ENCODE data around the gene NUDT16L1.

- TF ChIP-seq, protein P1, sequence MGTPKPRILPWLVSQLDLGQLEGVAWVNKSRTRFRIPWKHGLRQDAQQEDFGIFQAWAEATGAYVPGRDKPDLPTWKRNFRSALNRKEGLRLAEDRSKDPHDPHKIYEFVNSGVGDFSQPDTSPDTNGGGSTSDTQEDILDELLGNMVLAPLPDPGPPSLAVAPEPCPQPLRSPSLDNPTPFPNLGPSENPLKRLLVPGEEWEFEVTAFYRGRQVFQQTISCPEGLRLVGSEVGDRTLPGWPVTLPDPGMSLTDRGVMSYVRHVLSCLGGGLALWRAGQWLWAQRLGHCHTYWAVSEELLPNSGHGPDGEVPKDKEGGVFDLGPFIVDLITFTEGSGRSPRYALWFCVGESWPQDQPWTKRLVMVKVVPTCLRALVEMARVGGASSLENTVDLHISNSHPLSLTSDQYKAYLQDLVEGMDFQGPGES (IDR thresholded peaks at IDR 0.05; ENCODE audit: low read depth, low read length): no peak
- TF ChIP-seq EP300 (IDR thresholded peaks at IDR 0.05; ENCODE audit: borderline replicate concordance in 1 of 2, low read depth in 1 of 2, low read length in 1 of 2): no peak
- TF ChIP-seq ELF1 (IDR thresholded peaks at IDR 0.05): no peak
- no peak for TF ChIP-seq CTCF (IDR thresholded peaks at IDR 0.05)
- TF ChIP-seq RFX5 (IDR thresholded peaks at IDR 0.05; ENCODE audit: low read length): no peak
- no peak for TF ChIP-seq USF2 (IDR thresholded peaks at IDR 0.05; ENCODE audit: borderline replicate concordance, low read depth, low read length)
- TF ChIP-seq POLR2AphosphoS5 (IDR thresholded peaks at IDR 0.05; ENCODE audit: low read depth, low read length): no peak
- no peak for TF ChIP-seq RXRA (IDR thresholded peaks at IDR 0.05; ENCODE audit: borderline replicate concordance, low read depth)
- no peak for TF ChIP-seq YY1 (IDR thresholded peaks at IDR 0.05; ENCODE audit: low read depth)
- no peak for TF ChIP-seq RAD21 (IDR thresholded peaks at IDR 0.05; ENCODE audit: low read length)
- no peak for TF ChIP-seq EZH2phosphoT487 (IDR thresholded peaks at IDR 0.05; ENCODE audit: borderline replicate concordance, low read depth)
- TF ChIP-seq SMC3 (IDR thresholded peaks at IDR 0.05; ENCODE audit: low read depth, low read length): no peak
- no peak for TF ChIP-seq CHD2 (IDR thresholded peaks at IDR 0.05; ENCODE audit: low read length, partially characterized antibody)
- TF ChIP-seq, protein P2, sequence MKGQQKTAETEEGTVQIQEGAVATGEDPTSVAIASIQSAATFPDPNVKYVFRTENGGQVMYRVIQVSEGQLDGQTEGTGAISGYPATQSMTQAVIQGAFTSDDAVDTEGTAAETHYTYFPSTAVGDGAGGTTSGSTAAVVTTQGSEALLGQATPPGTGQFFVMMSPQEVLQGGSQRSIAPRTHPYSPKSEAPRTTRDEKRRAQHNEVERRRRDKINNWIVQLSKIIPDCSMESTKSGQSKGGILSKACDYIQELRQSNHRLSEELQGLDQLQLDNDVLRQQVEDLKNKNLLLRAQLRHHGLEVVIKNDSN (IDR thresholded peaks at IDR 0.05; ENCODE audit: borderline replicate concordance, low read depth): no peak
These were observed 46.4 kb upstream of the NUDT16L1 start for GRCh38 chr16:4646773-4647643.
